Cardiac septum (tissue), 1 donor: ENCODE results near the gene EARS2. TPM values are rescaled to one million over a fixed set of nuclear protein-coding genes. Genes with fewer than 3 reads are reported as not detected.
"Not testable (repeated sequence)": the region's sequence is repeated elsewhere in the genome, so short reads cannot be mapped to it uniquely, and the experiment has no call there.

Experiments used
- DNase-seq: peaks from one replicate; pipeline ENCODE4 v3.0.0-alpha.2; 2020; ENCODE audit warnings: low spot score
- intact Hi-C: fragments of 100-400 bp; cut with DNase I; formaldehyde crosslinking; loops from one replicate; pipeline ENCODE4 v1.14.0; 2022
- long read RNA-seq: library from polyadenylated mRNA; unstranded; transcript quantifications from one replicate; pipeline ENCODE4 v2.0.0, GENCODE V29; 2021
- total RNA-seq: library from RNA; stranded (reverse); fragmentation: NEBNext Ultra II Directional; extraction: Animal tissue kit (Norgen Biotek cat#: 25700); gene quantifications from one replicate; pipeline ENCODE4 v1.2.1, GENCODE V29; 2021
- donor health status: DM: no; HTN: no; CAD: no.

EARS2 gene
- 16.4 TPM for total RNA-seq
- long read RNA-seq, transcript EARS2-201 (9 exons, 3,961 nt) = major isoform, 8 of 37 reads
- long read RNA-seq, partial matches to known transcripts = 21 of 37 reads
- long read RNA-seq, other reads (novel, unspliced or antisense) = 4 of 37 reads

DNA sequence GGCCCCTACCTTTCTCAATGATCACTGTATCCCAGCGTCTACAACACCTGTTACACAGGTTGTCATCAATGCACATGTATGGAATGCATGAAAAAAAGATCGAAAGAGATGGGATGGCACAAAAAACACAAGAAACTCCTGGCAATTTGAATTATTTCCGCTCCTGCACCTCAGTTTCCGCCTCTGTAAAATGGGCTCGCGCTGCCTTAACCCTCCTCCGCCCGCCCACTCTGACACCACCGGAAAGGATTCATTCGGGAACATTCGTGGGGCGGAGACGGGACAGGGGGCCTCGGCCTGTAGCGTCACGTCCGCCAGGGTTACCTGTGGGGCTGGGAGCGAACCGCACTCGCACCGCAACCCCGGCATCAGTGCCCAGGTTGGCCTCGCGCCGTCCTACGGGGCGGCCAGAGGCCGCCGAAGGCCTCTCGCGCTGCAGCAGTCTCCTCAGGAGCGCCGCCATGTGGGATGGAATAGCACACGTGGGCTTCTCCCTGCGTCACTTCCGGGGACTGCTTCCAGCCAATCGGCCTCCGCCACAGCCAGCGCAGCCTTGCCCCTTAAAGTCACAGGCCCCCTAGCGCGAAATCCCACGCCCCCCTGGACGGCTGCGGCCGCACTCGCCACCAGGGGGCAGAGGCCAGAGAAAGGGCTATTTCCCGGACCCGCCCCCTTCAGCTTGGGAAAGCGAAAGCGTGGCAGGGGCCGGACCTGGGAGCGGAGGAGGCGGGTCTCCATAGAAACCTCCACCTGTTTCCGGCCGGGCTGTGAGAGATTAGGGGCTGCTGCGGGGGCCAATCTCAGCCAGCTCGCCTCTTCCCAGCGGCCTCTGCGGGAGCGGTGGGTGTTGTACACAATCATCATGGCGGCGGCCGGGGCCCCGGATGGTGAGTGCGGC is at the start of gene EARS2, which contains the start of gene UBFD1:
EARS2 (minus strand) TSS at position 470 of the 898 bp plus-strand sequence; CDS start at position 463, 7 bp downstream.
UBFD1 (plus strand) TSS at position 847 of the 898 bp plus-strand sequence; CDS start at position 863, 16 bp downstream.
- intact Hi-C loops = loop anchor here (1.0 to 5.0 kb wide), 3 partner anchors 39 to 85 kb away; partner anchors contain the start of genes DCTN5, NDUFAB1 and PALB2
- DNase-seq = peak; percentile 98

DNA sequence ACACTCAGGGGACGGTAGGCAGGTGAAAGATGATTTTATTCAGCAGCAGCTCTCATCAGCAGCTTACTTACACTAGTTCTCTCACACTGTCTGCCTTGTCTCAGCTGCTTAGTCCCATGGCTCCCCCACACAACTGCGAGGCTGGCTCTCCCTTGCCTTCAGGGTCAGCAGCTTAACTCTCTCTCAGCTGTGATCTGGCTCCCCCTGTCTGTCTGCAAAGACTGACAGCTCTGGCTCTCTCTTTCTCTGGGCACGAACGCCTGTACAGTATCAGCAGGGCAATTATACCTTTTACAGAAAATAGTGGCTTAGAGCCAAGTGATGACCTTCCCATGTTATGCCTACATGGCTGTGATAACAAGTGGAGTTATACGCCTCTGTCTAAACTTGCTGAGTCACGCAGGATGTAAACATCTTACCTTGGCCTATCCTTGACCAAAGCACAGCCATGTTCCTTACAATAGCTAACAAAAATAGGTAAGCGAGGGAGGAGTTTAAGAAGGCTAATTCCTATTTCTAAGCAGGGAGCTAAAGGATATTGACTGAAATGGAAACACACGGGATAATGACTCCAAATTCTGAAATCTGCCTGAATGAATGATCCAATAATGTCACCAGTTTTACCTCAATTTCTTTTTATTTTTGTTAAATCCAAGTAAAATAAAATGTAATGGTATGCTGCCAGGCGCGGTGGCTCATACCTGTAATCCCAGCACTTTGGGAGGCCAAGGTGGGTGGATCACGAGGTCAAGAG is 40.0 kb upstream of the EARS2 start:
- intact Hi-C loops = loop anchor here (2.0 to 10.0 kb wide), 2 partner anchors 44 to 82 kb away; partner anchors contain the start of genes DCTN5, GGA2 and PALB2
- no peak for DNase-seq

DNA sequence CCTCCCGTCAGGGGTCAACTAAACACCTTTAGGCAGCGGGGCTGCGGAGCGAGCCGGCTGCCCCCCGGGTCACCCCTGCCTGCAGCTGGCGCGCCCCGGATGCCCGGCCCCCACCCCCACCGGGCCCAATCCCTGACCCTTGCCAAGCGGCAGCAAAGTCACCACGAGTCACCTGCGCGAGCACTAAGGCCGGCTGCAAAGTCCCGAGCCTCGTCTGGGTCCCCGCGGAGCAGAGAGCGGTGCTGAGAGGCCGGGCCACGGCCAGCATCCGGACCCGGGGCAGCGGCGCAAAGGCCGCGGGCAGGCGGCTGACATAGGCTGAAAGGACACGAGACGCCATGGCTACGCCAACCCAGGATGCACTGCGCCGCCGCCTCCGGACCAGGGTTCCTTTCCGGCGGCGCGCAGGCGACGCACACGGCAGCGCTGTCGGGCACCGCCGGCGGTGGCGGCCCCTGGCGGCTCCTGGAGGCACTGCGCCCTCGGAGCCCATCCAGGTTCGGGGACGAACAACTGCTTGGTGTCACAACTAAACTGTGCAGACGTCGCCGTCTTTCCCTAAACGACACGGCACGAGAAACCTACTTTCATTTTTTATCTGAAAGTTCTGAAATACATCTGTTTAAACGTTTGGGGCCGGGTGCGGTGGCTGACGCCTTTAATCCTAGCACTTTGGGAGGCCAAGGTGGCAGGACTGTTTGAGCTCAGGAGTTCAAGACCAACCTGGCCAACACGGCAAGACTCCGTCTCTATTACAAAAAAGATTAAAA is 39.0 kb upstream of the EARS2 start, which contains the start of gene NDUFAB1:
NDUFAB1 (minus strand) TSS at position 366 of the 770 bp plus-strand sequence; CDS start at position 340, 26 bp downstream.
- intact Hi-C loops = loop anchor here (1.0 to 10.0 kb wide), 3 partner anchors 39 to 81 kb away; partner anchors contain the start of genes DCTN5, EARS2, GGA2 and PALB2
- DNase-seq = peak; percentile 96

DNA sequence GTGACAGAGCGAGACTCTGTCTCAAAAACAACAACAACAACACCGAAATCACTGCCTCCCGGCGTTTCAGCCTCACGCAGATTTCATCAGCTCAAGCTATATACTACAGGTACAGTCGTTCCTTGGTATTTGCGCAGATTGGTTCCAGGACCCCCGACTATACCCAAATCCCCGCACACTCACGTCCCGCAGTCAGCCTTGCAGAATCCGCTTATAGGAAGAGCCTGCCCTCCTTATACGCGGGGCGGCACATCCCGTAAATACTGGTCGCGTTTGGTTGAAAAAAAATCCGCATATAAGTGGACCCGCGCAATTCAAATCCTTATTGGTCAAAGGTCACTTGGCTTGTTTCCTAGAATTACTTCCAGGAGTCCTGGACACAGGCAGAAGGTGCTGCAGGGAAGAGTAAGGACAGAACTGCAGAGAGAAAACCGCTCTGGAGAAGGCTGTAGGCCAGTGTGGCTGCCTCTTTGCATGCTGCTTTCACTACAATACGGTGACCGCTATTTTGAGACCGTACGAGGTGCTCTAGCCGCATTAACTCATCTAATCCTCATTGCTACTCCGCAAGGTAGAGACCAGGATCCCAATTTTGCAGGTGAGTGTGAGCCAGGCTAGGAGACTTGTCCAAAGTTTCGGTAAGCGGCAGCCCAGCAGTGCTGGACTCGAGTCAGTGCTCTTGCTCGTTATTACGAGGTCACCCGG is 38.2 kb upstream of the EARS2 start:
- no peak for DNase-seq
- intact Hi-C loops = loop anchor here (10.0 kb wide), 1 partner anchor 81 kb away; the partner anchor contains the start of gene GGA2

DNA sequence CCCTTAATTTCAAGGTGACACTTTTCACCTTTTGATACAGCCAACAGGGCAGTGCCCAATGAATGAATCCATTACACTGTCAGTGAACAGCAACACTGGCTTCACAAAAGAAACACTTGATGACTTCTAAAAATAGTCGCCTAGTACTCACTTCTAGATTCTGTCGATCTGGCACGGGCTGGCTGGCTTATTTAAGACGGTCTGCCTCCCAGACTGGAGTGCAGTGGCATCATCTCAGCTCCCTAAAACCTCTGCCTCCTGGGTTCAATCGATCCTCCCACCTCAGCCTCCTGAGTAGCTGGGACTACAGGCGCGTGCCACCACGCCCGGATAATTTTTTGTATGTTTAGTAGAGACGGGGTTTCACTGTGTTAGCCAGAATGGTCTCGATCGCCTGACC is 37.0 kb upstream of the EARS2 start:
- intact Hi-C loops = loop anchor here (10.0 kb wide), 1 partner anchor 79 kb away; the partner anchor contains the start of gene GGA2
- no peak for DNase-seq

DNA sequence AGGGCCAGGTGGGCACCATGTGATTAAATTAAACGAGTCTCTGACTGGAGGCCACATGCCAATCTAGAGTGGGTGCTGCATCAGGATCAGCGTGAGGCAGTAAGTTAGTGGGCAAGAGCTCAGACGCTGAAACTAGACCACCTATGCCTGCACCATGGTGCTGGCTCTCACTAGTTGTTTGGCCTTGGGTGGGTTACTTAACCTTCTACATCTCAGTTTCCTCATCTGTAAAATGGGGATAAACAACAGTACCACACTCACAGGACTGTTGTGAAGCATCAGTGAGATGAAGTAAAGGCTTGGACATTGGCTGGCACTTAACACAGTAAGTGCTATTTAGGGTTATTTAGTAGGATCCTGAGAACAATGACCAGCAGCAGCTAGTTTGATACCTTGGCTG is 33.0 kb upstream of the EARS2 start:
- DNase-seq = no peak
- intact Hi-C loops = loop anchor here (10.0 kb wide), 1 partner anchor 75 kb away; the partner anchor contains the start of gene GGA2

DNA sequence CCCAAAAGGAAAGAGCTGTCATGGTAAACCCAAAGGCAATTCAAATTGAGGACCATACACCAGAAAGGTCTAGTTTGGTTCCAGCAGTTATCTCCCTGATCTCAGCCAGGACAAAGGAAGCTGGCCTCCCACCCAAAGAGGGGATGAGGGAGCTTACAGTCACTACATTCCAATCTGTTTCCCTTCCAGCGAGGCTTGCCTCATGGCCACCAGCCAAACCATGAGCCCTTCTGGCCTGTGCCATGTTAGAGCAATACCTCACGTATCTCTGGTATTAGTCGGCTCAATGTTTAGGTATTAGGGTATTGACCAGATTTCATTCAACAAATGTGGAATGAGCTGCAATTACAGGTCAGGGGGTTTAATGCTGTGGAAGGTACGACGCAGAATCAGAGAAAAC is 30.6 kb upstream of the EARS2 start:
- DNase-seq = no peak
- intact Hi-C loops = no loop called here

DNA sequence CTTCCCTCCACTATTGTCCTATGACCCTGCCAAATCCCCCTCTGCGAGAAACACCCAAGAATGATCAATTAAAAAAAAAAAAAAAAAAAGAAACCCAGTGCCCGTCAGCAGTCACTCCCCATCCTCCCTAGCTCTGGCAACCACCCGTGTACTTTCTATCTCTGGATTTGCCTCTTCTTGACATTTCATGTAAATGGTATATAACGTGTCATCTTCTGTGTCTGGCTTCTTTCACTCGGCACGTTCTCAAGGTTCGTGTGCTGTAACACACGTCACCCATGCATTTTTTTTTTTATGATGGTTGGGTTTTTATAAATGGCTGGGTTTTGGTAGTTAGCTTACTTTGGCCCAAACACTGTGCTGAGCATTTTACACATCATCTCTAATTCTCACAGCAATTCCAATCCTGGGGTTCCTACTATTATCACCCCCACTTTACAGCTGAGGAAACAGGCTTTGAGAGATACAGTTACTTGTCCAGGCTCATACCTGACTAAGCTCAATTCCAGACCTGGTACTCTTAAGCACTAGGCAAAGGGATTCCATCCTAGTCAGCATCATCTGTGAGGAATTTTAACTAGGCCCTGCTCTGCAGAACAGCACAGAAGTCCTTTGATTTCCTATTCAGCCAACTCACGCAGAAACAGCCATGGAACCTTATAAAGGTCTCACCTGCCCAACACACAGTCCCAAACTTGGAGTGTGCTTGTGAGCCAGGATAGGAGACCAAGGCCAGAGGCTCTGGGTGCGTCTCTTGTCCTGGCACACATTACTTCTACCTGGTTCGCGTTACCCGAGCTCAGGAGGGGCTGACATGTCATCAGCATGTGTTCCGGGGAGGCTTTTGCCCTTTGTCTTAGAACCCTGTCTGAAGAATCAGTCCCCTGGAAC is 27.3 kb upstream of the EARS2 start:
- intact Hi-C loops = no loop called here
- no peak for DNase-seq

DNA sequence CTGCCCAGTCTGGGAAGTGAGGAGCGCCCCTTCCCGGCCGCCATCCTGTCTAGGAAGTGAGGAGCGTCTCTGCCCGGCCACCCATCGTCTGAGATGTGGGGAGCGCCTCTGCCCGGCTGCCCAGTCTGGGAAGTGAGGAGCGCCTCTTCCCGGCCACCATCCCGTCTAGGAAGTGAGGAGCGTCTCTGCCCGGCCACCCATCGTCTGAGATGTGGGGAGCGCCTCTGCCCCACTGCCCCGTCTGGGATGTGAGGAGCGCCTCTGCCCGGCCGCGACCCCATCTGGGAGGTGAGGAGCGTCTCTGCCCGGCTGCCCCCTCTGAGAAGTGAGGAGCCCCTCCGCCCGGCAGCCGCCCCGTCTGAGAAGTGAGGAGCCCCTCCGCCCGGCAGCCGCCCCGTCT is 26.1 kb upstream of the EARS2 start:
- DNase-seq, intact Hi-C loops: not testable (repeated sequence)

DNA sequence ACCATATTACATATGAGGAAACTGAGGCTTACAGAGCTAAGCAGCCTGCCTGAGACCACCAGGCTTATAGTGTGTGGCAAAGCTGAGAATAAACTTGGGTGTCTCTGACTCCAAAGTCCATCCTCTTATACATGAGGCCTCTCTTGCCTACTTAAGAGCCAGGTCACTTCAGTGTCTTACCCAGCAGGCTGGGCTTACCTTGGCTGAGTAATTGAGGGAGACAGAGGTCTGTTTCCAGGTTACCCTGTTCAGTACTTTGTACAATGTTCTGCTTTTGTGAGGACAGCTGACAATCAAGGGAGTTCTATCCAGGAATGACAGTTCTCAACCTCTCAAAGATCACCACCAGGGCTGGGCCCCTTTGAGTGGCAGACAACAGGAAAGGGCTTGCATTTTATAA is 24.6 kb upstream of the EARS2 start:
- intact Hi-C loops = no loop called here
- no peak for DNase-seq

DNA sequence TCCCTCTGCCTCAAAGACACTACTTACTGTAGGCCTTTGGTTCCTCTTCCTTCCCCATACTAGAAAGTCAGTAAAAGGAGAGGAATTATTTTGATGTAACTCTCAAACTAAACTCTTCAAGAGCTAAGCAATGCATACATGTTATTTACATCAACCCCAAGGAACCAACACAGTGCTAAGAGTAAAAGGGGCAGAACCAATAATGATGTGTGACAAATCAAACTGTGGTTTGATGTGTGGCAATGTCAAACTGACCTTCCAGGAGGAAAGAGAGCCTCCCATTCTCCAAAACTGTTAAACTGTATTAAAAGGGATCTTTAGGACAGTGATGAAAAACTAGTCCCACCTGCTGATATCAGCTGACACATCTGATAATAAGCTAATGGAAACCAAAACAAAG is 23.2 kb upstream of the EARS2 start:
- no peak for DNase-seq
- intact Hi-C loops = no loop called here

DNA sequence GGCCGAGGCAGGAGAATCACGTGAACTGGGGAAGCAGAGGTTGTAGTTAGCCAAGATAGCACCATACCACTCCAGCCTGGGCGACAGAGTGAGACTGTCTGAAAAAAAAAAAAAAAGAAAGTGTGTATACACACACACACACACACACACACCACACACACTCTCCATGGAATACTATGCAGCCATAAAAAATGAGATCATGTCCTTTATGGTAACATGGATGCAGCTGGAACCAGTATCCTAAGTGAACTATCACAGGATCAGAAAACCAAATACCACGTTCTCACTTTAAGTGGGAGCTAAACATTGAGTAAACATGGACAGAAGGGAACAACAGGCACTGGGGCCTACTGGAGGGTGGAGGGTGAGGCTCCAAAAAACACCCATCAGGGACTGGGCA is 22.2 kb upstream of the EARS2 start:
- intact Hi-C loops = no loop called here
- no peak for DNase-seq

DNA sequence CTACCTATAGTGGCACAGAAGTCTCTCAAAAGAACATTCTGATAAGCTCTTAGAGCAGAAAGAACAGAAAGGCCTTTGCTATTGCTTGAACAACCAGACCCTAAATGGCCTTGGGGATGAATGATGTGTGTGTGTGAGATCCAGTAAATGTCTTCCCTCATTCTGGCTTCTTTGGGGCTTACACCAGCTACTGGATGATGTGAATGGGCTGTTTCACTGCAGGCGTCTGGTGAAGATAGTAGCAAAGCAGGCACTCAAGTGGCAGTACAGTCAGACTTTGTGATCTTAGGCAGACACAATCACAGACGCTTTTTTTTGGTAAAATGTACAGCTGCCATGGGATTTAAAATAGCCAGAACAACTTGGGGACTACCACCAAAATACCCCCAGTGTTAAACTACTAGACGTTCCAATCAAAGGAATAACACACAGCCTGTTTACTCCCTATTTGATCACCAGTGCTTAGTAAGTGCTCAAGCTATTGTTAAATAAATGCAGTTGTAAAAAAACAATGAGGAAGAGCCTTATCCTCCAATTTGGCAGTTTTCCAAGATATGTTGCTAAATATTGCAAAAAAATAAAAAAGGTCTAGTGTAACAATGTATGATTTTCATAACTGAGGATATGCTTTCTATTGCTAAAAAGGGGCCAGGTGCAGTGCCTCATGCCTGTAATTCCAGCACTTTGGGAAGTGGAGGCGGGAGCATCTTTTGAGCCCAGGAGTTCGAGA is 21.1 kb upstream of the EARS2 start:
- DNase-seq = no peak
- intact Hi-C loops = no loop called here

DNA sequence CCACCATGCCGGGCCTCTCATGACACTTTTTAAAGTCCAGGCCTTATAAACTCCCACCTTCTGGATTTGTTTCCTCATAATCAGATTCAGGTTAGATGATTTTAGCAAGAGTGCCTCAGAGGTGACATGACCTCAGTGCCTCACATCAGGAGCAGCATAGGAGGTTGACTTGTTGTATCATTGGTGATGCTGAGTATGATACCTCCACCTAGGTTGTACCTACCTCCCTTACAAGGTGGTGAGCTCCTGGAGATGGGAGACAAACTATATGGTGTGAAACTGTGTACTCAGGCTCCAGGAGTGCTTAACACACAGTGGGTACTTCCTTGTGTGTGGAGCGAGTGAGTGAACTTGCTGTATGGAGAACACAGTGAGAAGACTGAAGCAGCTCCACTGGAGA is 20.3 kb upstream of the EARS2 start:
- intact Hi-C loops = no loop called here

DNA sequence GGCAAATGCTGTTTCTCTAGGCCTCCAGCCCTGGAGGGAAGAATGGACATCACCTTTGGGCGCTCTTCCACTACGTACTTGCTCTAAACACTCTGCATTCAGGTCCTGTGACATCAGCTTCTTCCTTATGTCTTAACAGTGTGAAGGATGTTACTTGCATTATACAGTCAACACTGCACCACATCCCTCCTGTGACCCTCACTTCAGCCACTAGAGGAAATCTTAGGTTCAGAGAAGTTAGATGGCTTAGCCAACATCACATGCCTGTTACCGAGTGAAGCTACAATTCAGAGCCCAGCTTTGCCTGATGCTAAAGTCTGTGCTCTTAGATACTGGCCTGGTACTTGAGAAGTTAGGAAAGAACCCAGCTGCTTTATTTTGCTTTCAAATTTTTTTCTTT is 18.7 kb upstream of the EARS2 start:
- DNase-seq = no peak
- intact Hi-C loops = no loop called here

More for the DNA sequence above, 20.3 kb upstream of the EARS2 start:
- DNase-seq = no peak

DNA sequence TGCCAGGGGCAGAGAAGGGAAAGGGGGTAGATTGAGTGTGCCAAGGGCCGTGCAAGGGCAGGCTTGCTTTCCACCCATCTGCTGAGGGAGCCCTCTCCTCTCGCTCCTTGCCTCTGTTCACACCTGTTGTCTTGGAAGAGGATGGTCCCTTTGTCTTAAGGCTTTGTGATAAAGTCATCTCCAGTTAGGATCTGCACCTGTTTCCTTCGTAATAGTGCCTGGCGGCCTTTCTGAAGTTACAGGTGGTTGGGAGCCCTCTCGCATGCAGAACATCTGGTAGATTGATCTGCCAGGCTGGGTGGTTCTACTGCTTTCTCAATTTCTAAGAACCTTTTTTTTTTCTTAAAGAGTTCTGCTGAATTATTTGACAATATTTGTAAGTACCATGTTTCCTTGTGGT is 16.7 kb upstream of the EARS2 start:
- intact Hi-C loops = no loop called here
- DNase-seq = no peak

DNA sequence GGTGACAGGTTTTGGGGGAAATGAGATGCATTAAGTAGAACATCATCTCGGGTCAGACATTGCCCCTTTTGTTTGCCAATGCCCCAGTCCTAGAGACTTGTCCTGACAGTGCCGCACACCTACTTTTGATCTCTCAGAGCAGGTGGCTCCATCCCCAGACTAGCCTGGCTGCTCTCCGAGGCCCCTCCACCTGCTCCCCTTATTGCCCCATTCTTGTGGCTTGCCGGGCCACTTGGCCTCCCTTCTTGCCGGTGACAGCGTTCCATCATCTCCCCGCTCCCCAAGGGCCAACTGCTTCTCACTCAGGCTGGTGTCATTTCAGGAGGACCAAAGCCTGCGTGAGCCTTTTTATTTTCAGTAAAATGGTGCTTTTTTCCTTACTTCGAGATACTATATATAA is 15.2 kb upstream of the EARS2 start:
- intact Hi-C loops = no loop called here
- no peak for DNase-seq
